ENCODE data around the gene C1orf185.
"Not testable (repeated sequence)": the region's sequence is repeated elsewhere in the genome, so short reads cannot be mapped to it uniquely, and the experiment has no call there.

Gene C1orf185

GRCh38 chr1:51088474-51088873, 13.6 kb upstream of the C1orf185 start:
- Histone ChIP-seq H3K27me3 (replicated peaks; ENCODE audit: control insufficient read depth, insufficient read depth, low read length) (peaks cover 6% of the 10 kb centered on the region), H3K4me3 (ENCODE audit: low read length) (no peak overlapping the region), H3K36me3 (ENCODE audit: control insufficient read depth, insufficient read depth, low read length, severe bottlenecking) (no peaks in the 10 kb centered on the region), H3K9ac (ENCODE audit: low read length) (no peak overlapping the region), H3K4me1 (ENCODE audit: control insufficient read depth, insufficient read depth, low read length) (no peaks in the 10 kb centered on the region), H3K9me3 (ENCODE audit: control insufficient read depth, low read length) (peaks cover 7% of the 10 kb centered on the region)
- peak; percentile 10 for DNase-seq (ENCODE audit: low read depth)

GRCh38 chr1:51093581-51093980, 8.4 kb upstream of the C1orf185 start:
- Histone ChIP-seq H3K36me3 (ENCODE audit: control insufficient read depth, insufficient read depth, low read length, severe bottlenecking) (no peaks in the 10 kb centered on the region), H3K4me3 (ENCODE audit: low read length) (no peak overlapping the region), H3K9me3 (ENCODE audit: control insufficient read depth, low read length) (peaks cover 7% of the 10 kb centered on the region), H3K9ac (ENCODE audit: low read length) (no peak overlapping the region), H3K4me1 (ENCODE audit: control insufficient read depth, insufficient read depth, low read length) (peaks cover 4% of the 10 kb centered on the region), H3K27me3 (replicated peaks; ENCODE audit: control insufficient read depth, insufficient read depth, low read length) (peaks cover 13% of the 10 kb centered on the region)
- DNase-seq (ENCODE audit: low read depth) = peak; percentile 67

DNA sequence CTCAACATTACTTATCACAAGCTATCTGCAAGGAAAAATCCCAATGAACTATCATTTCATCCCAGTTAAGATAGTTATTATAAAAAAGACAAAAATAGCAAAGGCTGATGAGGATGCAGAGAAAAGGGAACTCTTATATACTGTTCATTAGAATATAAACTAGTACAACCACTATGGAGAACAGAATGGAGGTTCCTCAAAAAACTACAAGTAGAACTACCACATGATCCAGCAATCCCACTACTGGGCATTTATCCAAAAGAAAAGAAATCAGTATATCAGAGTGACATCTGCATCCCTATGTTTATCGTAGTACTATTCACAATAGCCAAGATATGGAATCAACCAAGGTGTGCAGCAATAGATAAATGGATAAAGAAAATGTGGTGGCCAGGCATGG, 4.9 kb upstream of the C1orf185 start:
- no peak overlapping the region for H3K9ac ChIP-seq (ENCODE audit: low read length)
- DNase-seq (ENCODE audit: low read depth) = no peak

DNA sequence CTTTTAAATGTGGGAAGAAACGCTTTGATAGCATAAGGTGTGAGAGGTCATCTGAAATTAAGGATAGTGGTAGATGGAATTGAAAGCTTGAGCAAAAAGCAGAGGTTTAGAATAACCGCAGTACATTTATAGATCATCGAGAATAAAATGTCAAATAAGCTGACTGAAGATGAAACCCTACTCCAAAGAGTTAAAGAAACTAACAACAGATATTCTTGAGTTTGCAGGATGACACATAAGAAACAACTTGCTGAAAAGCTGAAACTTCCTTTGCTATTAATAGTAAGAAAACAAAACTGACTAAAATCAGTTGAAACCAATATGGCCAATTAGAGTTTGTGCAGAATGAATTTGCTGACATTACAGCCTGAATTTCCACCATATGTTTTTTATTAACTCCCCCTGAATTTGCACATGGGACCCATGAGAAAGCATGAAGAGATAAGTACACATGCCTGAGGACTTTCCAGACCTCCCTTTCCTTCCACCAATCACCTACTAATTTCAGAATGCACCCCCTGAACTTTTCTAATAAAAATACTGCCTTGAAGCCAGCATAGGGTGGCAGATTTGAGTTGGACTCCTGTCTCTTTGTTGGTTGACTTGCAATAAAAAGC, 1.7 kb upstream of the C1orf185 start:
- H3K9me3 ChIP-seq (ENCODE audit: control insufficient read depth, low read length) = no peaks in the 10 kb centered on the region
- no peaks in the 10 kb centered on the region for H3K4me1 ChIP-seq (ENCODE audit: control insufficient read depth, insufficient read depth, low read length)
- H3K9ac ChIP-seq (ENCODE audit: low read length) = no peak overlapping the region
- peak; percentile 4 for DNase-seq (ENCODE audit: low read depth)
- H3K4me3 ChIP-seq (ENCODE audit: low read length) = no peak overlapping the region
- peaks cover 9% of the 10 kb centered on the region for H3K27me3 ChIP-seq (replicated peaks; ENCODE audit: control insufficient read depth, insufficient read depth, low read length)
- no peaks in the 10 kb centered on the region for H3K36me3 ChIP-seq (ENCODE audit: control insufficient read depth, insufficient read depth, low read length, severe bottlenecking)

More for the DNA sequence above, 4.9 kb upstream of the C1orf185 start:
- peaks cover 4% of the 10 kb centered on the region for H3K4me1 ChIP-seq (ENCODE audit: control insufficient read depth, insufficient read depth, low read length)
- H3K36me3 ChIP-seq (ENCODE audit: control insufficient read depth, insufficient read depth, low read length, severe bottlenecking) = no peaks in the 10 kb centered on the region
- H3K9me3 ChIP-seq (ENCODE audit: control insufficient read depth, low read length) = peaks cover 5% of the 10 kb centered on the region
- H3K27me3 ChIP-seq (replicated peaks; ENCODE audit: control insufficient read depth, insufficient read depth, low read length) = peaks cover 13% of the 10 kb centered on the region
- no peak overlapping the region for H3K4me3 ChIP-seq (ENCODE audit: low read length)

DNA sequence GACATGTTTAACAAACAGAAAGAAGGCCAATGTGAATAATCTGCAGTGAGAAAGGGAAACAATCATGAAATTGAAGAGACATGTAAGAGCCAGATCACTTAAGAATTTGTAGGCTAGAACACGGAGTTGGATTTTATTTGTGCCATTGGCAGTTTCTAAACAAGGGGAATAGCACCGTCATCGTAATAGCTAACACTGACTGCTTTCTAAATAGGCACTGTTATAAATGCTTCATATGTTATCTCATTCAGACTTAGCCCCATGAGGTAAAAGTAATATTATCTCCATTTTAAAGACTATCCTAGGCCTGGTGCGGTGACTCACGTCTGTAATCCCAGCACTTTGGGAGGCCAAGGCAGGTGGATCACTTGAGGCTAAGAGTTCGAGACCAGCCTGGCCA, 12.1 kb downstream of the C1orf185 start:
- Histone ChIP-seq H3K4me1 (ENCODE audit: control insufficient read depth, insufficient read depth, low read length) (no peaks in the 10 kb centered on the region), H3K27me3 (replicated peaks; ENCODE audit: control insufficient read depth, insufficient read depth, low read length) (no peaks in the 10 kb centered on the region), H3K9me3 (ENCODE audit: control insufficient read depth, low read length) (no peaks in the 10 kb centered on the region), H3K9ac (ENCODE audit: low read length) (no peak overlapping the region), H3K36me3 (ENCODE audit: control insufficient read depth, insufficient read depth, low read length, severe bottlenecking) (no peaks in the 10 kb centered on the region), H3K4me3 (ENCODE audit: low read length) (no peak overlapping the region)
- DNase-seq (ENCODE audit: low read depth) = no peak

DNA sequence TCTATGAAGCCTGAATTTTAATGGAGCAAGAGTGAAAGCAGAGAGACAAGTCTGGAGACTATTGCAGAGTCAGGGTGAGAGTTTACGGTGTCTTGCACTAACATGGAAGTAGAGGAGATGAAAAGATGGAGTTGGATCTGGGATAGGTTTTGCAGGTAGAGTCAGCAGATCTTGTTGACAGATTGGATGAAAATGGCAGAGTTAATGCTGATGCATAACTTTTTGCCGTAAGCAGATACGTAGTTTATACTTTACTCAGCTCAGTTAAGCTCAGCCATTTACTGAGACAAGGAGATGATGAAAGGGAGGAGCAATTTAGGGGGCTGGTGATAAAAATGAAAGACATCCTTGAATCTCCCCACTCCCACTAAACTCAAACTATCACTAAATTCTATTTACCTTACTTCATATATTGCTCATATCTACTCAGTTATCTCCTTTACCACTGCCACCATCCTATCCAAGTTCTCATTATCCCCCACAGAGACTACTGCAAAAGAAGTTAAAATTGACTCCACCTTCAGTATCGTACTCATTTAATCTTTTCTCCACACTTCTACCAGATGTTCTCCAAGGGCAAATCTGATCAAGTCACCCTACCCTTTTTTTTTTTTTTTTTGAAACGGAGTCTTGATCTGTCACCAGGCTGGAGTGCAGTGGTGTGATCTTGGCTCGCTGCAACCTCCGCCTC, 13.8 kb downstream of the C1orf185 start:
- Histone ChIP-seq H3K4me3 (ENCODE audit: low read length) (no peak overlapping the region), H3K27me3 (replicated peaks; ENCODE audit: control insufficient read depth, insufficient read depth, low read length) (no peaks in the 10 kb centered on the region), H3K9me3 (ENCODE audit: control insufficient read depth, low read length) (no peaks in the 10 kb centered on the region), H3K9ac (ENCODE audit: low read length) (no peak overlapping the region), H3K4me1 (ENCODE audit: control insufficient read depth, insufficient read depth, low read length) (no peaks in the 10 kb centered on the region), H3K36me3 (ENCODE audit: control insufficient read depth, insufficient read depth, low read length, severe bottlenecking) (no peaks in the 10 kb centered on the region)
- DNase-seq (ENCODE audit: low read depth) = no peak

DNA sequence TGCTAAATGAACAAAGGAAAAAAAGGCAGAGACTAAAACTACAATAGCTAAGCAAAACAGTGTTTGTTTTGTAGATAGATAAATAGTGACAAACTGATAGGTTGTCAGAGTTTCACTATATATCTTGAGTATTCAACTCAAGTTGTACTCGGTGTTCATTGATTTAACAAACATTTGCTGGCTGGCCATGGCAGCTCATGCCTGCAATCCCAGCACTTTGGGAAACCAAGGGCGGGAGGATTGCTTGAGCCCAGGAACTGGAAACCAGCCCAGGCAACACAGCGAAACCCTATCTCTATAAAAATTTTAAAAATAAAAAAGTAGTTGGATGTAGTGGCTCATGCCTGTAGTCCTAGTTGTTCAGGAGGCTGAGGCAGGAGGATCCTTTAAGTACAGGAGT, 17.3 kb downstream of the C1orf185 start:
- Histone ChIP-seq H3K36me3 (ENCODE audit: control insufficient read depth, insufficient read depth, low read length, severe bottlenecking) (no peaks in the 10 kb centered on the region), H3K4me1 (ENCODE audit: control insufficient read depth, insufficient read depth, low read length) (no peaks in the 10 kb centered on the region), H3K9me3 (ENCODE audit: control insufficient read depth, low read length) (no peaks in the 10 kb centered on the region), H3K27me3 (replicated peaks; ENCODE audit: control insufficient read depth, insufficient read depth, low read length) (no peaks in the 10 kb centered on the region), H3K4me3 (ENCODE audit: low read length) (no peak overlapping the region), H3K9ac (ENCODE audit: low read length) (no peak overlapping the region)
- DNase-seq (ENCODE audit: low read depth) = no peak

- H3K4me3 ChIP-seq (ENCODE audit: low read length) = no peak overlapping the region
- H3K4me1 ChIP-seq (ENCODE audit: control insufficient read depth, insufficient read depth, low read length) = no peaks in the 10 kb centered on the region
- H3K36me3 ChIP-seq (ENCODE audit: control insufficient read depth, insufficient read depth, low read length, severe bottlenecking) = no peaks in the 10 kb centered on the region
- no peaks in the 10 kb centered on the region for H3K27me3 ChIP-seq (replicated peaks; ENCODE audit: control insufficient read depth, insufficient read depth, low read length)
- H3K9me3 ChIP-seq (ENCODE audit: control insufficient read depth, low read length) = no peaks in the 10 kb centered on the region
- no peak for DNase-seq (ENCODE audit: low read depth)
- no peak overlapping the region for H3K9ac ChIP-seq (ENCODE audit: low read length)
Observed at GRCh38 chr1:51120629-51121028, 18.6 kb downstream of the C1orf185 start.

DNA sequence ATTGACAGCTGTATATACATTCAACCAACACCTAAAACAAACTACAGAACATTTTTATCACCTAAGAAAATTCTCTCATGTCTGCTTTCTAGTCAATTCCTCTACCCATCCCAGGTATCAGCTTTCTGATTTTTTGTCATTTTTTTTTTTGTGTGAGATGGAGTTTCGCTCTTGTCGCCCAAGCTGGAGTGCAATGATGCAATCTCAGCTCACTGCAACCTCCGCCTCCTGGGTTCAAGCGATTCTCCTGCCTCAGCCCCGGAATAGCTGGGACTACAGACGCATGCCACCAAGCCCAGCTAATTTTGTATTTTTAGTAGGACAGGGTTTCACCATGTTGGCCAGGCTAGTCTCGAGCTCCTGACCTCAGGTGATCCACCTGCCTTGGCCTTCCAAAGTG, 25.1 kb downstream of the C1orf185 start:
- not testable (repeated sequence) for H3K4me3 ChIP-seq (ENCODE audit: low read length); H3K4me1 ChIP-seq (ENCODE audit: control insufficient read depth, insufficient read depth, low read length); H3K9me3 ChIP-seq (ENCODE audit: control insufficient read depth, low read length); H3K27me3 ChIP-seq (replicated peaks; ENCODE audit: control insufficient read depth, insufficient read depth, low read length); DNase-seq (ENCODE audit: low read depth); H3K9ac ChIP-seq (ENCODE audit: low read length); H3K36me3 ChIP-seq (ENCODE audit: control insufficient read depth, insufficient read depth, low read length, severe bottlenecking)

DNA sequence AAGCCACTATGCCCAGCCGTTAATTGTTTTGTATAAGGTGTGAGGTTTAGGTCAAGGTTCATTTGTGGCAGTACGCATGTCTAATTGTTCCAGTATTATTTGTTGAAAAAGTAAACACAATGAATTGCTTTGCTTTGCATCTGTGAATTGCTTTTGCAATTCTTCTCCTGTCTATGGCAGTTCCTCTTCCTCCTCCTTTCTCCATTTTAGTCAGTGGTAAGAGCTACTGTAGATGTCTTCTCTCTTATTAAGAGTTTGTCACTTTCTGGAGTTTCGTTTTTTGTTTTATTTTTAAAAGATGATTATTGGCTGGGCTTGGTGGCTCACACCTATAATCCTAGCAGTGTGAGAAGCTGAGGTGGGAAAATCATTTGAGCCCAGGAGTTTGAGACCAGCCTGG, 29.2 kb downstream of the C1orf185 start:
- no peak overlapping the region for H3K9ac ChIP-seq (ENCODE audit: low read length)
- peaks cover 28% of the 10 kb centered on the region for H3K9me3 ChIP-seq (ENCODE audit: control insufficient read depth, low read length)
- H3K36me3 ChIP-seq (ENCODE audit: control insufficient read depth, insufficient read depth, low read length, severe bottlenecking) = no peaks in the 10 kb centered on the region
- H3K4me3 ChIP-seq (ENCODE audit: low read length) = no peak overlapping the region
- H3K27me3 ChIP-seq (replicated peaks; ENCODE audit: control insufficient read depth, insufficient read depth, low read length) = no peaks in the 10 kb centered on the region
- DNase-seq (ENCODE audit: low read depth) = no peak
- H3K4me1 ChIP-seq (ENCODE audit: control insufficient read depth, insufficient read depth, low read length) = no peaks in the 10 kb centered on the region

DNA sequence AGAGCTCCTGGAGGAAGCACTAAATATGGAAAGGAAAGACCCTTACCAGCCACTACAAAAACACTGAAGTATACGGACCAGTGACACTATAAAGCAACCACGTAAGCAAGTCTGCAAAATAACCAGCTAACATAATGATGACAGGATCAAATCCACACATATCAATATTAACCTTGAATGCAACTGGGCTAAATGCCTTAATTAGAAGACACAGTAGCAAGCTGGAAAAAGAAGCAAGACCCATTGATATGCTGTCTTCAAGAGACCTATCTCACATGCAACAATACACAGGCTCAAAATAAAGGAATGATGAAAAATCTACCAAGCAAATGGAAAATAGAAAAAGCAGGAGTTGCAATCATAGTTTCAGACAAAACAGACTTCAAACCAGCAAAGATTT, 31.0 kb downstream of the C1orf185 start:
- no peak overlapping the region for H3K9ac ChIP-seq (ENCODE audit: low read length)
- no peaks in the 10 kb centered on the region for H3K36me3 ChIP-seq (ENCODE audit: control insufficient read depth, insufficient read depth, low read length, severe bottlenecking)
- no peaks in the 10 kb centered on the region for H3K27me3 ChIP-seq (replicated peaks; ENCODE audit: control insufficient read depth, insufficient read depth, low read length)
- H3K4me3 ChIP-seq (ENCODE audit: low read length) = no peak overlapping the region
- H3K4me1 ChIP-seq (ENCODE audit: control insufficient read depth, insufficient read depth, low read length) = no peaks in the 10 kb centered on the region
- H3K9me3 ChIP-seq (ENCODE audit: control insufficient read depth, low read length) = peaks cover 28% of the 10 kb centered on the region
- no peak for DNase-seq (ENCODE audit: low read depth)

- not testable (repeated sequence) for H3K27me3 ChIP-seq (replicated peaks; ENCODE audit: control insufficient read depth, insufficient read depth, low read length); H3K4me3 ChIP-seq (ENCODE audit: low read length); DNase-seq (ENCODE audit: low read depth); H3K36me3 ChIP-seq (ENCODE audit: control insufficient read depth, insufficient read depth, low read length, severe bottlenecking); H3K4me1 ChIP-seq (ENCODE audit: control insufficient read depth, insufficient read depth, low read length); H3K9ac ChIP-seq (ENCODE audit: low read length)
- H3K9me3 ChIP-seq (ENCODE audit: control insufficient read depth, low read length) = peaks cover 15% of the 10 kb centered on the region
Observed at GRCh38 chr1:51137696-51138095, 35.7 kb downstream of the C1orf185 start.

Data from adipocyte (in vitro differentiated cells).